Erythroblast (primary cell): ENCODE measurements around the gene CTSF.

Experiments used
- GATA1 ChIP-seq: IDR thresholded peaks from 2 replicates; pipeline ENCODE4 v1.6.1; 2011; ENCODE audit warnings: low read depth, mild to moderate bottlenecking, control low read depth, low read length, moderate library complexity
- POLR2A ChIP-seq: IDR thresholded peaks from 2 replicates; pipeline ENCODE4 v1.6.1; 2011; ENCODE audit warnings: mild to moderate bottlenecking, low read length

DNA sequence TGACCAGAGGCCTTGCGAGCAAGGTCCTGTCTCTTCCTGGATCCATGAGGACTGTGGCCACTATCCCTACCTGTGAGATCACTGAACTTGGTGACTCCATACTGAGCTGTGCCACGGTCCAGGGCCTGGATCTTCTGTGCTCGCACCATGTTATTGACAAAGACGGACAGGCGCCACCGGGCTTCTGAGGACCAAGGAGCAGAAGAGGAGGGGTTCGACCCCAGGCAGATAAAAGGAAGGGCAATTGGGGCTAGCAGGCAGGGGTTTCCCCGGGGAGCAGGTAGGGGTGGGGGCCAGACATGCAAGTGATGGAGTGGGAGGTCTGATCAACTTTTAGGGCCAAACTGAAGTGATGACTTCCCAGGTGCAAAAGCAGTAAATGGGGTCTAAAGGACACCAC lies 2.2 kb downstream of the CTSF start:
- no peak for TF ChIP-seq POLR2A
- TF ChIP-seq GATA1, result no peak
